NCI-H2029 (cell line): ENCODE results near the gene EFCAB6.

ENCODE experiments used
- DNase-seq: peaks from one replicate; lab custom pipeline; 2025; lab: John Stamatoyannopoulos, UW

Gene EFCAB6

DNA sequence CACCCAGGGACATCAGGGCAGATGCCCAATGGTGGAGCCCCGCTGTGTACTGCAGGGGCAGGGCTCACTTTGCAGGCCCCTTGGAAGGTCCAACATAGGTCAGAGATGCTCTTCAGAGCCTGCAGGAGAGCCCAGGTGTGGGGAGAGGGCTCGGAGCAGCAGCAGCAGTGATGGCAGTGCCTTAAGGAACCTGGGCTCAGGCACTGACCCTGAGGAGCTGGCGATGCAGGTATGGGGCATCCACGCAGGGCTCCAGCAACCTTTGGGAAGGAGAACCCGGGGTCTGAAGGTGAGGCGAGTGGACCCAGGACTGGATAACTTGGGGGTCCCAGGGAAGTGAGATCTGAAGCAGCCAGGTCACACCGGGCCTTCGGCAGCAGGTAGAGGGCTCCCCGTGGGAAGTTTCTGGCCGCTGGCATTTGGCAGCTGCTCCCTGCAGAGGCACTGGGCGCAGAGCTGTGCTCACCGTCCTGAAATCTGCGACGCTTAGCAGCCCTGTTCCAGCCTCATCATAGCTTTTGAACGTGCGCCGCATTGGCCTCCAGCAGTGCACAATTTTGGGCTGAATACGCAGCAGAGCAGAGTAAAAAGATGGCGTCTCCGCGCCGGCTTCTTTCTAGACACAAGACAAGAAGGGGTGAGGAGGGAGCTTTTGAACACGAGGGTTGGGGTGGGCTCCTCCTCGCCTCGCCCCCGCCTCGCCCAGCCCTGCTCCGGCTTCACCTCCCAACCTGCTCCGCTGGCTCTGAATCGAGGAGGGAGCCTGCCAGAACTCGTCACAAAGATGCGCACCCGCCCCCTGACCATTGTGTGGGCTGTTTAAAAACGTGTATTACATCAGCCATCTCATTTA is 281.5 kb downstream of the EFCAB6 start:
- no peak for DNase-seq

DNA sequence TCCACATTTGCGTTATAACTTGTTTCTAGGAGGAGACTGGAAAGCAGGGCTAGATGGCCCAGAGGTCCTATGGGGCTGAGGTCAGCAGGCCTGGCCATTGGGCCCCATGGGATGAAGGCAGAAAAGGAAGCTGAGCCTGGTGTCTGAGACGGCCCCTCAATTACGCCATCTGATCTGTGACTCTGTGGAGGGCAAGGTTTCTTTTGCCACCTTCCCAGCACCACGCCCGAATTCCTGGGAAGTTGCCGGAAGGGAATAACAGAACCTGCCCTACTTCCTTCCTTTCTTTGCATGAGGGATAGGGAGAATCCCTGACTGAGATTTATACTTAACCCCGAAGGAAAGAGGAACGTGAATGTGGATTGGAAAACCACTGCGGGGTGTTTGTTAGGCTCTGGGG is 282.2 kb downstream of the EFCAB6 start:
- no peak for DNase-seq

DNA sequence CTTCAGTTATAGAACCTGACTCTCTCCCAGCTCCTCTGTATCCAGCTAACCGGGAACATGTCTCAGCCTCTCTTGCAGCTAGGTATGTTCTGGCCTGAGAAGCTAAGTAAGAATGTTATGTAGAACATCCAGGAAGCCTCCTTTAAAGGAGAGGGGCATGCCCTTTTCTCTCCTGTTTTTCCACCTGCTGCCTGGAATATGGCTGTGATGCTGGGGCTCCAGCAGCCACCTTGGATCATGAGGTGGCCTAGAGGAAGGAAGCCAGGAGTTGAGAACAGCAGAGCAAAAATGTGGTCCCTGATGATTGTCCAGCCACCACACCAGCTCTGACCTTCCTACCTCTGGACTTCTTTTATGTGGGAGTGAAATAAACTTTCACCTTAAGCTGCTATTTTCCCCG is 282.6 kb downstream of the EFCAB6 start:
- DNase-seq: no peak

GRCh38 chr22:43528601-43529360 is 283.3 kb downstream of the EFCAB6 start:
- DNase-seq: no peak

- no peak for DNase-seq
These were observed 285.2 kb downstream of the EFCAB6 start for GRCh38 chr22:43526946-43527345.

DNA sequence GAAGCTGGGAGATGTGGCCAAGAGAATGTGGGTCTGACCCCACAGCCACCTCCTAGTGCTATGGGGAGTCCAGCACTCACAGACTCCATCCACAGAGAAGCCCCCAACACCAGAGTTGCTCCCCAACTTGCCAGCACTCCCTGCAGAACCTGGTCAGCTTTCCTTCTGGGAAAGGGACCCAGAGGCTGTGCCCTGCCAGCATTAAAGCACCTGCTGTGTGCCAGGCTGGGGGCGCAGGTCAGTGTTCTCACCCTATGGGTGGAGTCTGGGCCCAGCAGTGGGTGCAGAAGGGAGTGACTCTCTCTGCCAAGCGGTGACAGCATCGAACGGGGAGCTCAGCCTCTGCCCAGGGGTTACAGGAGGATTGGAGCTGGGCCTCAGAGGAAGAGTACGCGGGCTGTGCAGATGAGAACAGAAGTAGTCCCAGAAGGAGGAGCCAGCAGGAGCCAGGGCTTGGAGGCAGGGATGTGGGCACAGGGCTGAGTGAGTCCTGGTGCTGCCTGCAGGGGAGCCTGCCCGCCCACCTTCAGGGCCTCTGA is 285.9 kb downstream of the EFCAB6 start:
- no peak for DNase-seq

DNA sequence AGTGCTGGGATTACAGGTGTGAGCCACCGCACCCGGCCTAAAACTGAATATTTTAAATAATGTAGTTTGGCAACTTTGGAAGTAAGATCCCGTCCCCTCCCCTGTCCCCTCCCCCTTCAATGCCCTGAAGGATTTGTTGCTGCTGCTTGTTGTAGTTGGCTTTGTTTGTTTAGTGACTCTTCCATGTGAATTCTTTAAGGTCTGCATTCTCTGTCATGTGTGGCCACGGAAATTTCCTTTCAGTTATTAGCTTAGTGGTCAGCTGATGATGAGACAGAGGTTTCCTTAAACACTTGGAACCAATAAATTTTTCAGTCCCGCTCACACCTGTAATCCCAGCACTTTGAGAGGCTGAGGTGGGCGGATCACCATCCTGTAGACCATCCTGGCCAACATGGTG is 290.4 kb downstream of the EFCAB6 start:
- no peak for DNase-seq

- no peak for DNase-seq
These were observed 291.5 kb downstream of the EFCAB6 start for GRCh38 chr22:43520632-43521039.

DNA sequence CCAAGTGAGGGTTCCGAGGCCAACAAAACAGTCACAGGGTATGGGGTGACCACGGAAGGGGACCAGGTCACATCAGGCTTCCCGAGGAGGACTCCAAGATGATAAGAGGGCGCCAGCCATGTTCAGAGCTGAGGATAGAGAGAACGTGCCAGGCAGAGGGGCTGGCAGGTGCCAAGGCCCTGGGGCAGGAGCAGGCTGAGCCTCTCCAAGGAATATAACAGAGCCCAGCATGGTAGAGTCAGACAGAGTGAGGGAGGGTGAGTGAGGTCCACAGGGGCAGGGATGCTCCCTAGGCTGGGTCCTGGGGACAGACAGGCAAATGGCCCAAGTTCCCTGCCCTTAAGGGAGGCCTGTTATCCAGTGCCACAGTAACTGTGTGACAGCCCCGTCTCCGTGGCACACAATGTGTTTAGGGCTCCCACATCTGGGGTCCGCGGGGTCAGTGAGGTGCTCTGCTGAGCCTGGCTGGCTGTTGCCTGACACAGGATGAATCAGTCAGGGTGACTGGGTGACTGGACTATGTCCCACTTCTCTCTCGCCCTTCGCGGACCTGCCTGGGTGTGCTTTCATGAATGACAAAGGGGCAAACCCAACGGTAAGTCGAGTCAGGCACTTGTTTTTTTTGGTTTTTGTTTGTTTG is 295.0 kb downstream of the EFCAB6 start:
- DNase-seq: no peak

DNA sequence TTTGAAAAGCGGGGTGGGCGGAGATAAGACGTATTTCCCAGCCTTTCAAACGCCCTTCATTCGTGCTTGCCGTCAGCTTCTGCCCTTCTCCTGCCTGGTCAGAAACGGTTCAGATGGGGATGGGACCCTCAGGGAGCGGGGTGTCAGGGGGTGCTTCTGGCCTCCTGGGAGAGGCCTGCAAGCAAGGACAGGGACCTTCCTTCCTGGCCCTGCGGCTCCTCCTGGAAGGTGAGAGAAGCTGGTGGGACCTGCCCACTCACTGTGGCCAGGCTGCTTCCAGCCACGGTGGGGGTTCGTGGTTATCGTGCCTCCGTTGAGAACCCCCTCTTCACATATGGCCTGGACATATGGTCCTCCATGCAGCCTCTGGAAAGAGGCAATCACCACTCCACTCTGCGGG is 295.7 kb downstream of the EFCAB6 start:
- DNase-seq: no peak

- DNase-seq: no peak
These were observed 296.2 kb downstream of the EFCAB6 start for GRCh38 chr22:43515902-43516301.

DNA sequence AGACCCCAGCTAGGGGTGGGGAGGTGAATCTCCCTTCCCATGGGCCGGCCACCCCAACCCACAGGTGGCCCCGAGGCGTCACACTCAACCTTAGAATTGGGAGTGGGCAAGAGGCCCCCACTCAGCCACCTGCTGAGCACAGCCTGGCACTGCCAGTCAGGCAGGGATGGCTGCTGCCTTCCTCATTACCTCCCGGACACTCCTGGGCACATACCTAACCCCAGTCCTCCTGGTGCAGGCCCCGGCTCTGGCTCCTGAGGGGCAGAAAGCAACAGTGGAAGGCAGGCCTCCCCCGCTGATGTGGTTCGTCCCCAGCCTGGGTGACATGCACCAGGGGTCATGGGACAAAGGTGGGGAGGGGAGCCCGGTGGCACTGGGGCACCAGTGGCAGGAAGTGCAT is 296.7 kb downstream of the EFCAB6 start:
- DNase-seq: no peak

DNA sequence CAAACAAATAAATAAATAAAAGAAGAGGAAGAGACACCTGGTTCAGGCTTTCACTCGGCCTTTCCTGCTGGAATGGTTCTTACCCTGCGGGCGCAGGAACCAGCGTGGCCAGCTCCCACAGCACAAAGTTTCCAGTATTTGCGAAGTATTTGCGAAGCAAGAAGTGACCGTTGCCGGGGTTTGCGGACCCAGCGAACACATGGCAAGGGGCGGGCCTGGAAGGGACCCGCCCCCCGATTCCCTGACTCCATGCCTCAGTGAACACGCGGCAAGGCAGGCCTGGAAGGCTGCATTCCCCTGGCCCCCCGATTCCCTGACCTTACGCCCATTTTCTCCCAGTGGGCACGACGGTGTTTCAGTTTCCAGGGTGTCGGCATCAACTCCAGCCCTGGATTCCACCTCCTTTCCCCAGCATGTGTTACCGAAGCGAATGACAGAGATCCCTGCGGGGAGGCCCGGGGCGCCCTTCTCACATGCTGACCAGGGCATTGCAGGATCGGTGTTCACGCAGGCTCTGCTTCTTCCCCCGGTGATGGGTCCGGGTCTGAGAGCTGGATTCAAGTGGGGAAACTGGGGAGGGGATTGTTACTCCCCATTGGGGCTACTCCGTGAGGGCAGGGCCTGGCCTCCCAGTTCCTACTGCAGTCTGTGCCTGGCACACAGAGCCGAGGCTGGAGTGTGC is 297.5 kb downstream of the EFCAB6 start:
- DNase-seq: no peak

- DNase-seq: no peak
These were observed 299.8 kb downstream of the EFCAB6 start for GRCh38 chr22:43512279-43512678.

GRCh38 chr22:43511276-43511910 is 300.7 kb downstream of the EFCAB6 start:
- no peak for DNase-seq

- DNase-seq: no peak
These were observed 301.6 kb downstream of the EFCAB6 start for GRCh38 chr22:43510281-43511070.

DNA sequence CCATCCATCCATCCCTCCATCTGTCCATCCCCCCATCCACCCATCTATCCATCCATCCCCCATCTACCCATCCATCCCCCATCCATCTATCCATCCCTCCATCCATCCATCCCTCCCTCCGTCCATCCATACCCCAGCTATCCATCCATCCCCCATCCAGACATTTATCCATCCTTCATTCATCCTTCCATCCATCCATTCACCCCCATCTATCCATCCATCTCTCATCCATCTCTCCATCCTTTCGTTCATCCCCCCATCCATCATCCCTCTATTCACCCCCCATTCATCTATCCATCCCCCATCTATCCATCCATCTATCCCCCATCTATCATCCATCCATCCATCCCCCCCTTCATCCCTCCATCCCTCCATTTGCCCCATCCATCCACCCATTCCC is 302.8 kb downstream of the EFCAB6 start:
- DNase-seq: no peak

GRCh38 chr22:43508489-43508888 is 303.6 kb downstream of the EFCAB6 start:
- DNase-seq: no peak

DNA sequence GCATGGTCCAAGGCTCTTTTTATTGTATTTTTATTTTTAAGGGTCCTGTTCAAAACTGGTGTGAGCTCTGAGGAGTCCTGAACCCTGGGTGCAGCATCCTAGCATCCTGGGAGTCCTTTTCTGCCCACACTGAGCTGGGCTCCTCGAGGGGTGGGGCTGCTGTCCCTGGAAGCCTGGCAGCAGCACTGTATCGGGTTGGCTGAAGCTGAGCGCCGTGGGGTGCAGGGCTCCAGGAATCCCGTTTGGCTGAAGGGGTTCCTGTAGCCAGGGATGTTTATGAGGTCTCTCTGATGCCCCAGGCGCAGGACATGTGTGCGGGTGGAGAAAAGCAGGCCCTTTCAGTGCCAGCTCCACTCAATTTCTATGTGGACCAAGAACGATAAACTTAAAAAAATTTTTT is 304.9 kb downstream of the EFCAB6 start:
- DNase-seq: no peak

- no peak for DNase-seq
These were observed 305.6 kb downstream of the EFCAB6 start for GRCh38 chr22:43506487-43506886.

- no peak for DNase-seq
These were observed 306.2 kb downstream of the EFCAB6 start for GRCh38 chr22:43505896-43506295.
